NCI-H2029 treated with DMSO at 0.1 percent for 48 hours (cell line): Measurements from ENCODE around the gene CEP55.
"Not testable (repeated sequence)": the region's sequence is repeated elsewhere in the genome, so short reads cannot be mapped to it uniquely, and the experiment has no call there.

Experiments used
- DNase-seq: peaks from one replicate; lab custom pipeline; 2025; lab: John Stamatoyannopoulos, UW

Gene CEP55

GRCh38 chr10:93513091-93513490 is 16.7 kb downstream of the CEP55 start:
- DNase-seq = no peak

GRCh38 chr10:93514521-93514920 is 18.1 kb downstream of the CEP55 start:
- DNase-seq = no peak

- DNase-seq = no peak
Measured at GRCh38 chr10:93515071-93516005, 18.9 kb downstream of the CEP55 start.

GRCh38 chr10:93516006-93516380 is 19.6 kb downstream of the CEP55 start:
- no peak for DNase-seq

- no peak for DNase-seq
Measured at GRCh38 chr10:93518531-93518930, 22.1 kb downstream of the CEP55 start.

- no peak for DNase-seq
Measured at GRCh38 chr10:93535293-93535692, 38.9 kb downstream of the CEP55 start.

- DNase-seq = not testable (repeated sequence)
Measured at GRCh38 chr10:93540871-93541270, 44.5 kb downstream of the CEP55 start.

- DNase-seq = peak; percentile 8
Measured at GRCh38 chr10:93541402-93542357, 45.3 kb downstream of the CEP55 start.

- DNase-seq = peak; percentile 8
Measured at GRCh38 chr10:93542358-93542791, 46.0 kb downstream of the CEP55 start.

GRCh38 chr10:93546995-93547394 is 50.6 kb downstream of the CEP55 start:
- DNase-seq = not testable (repeated sequence)

GRCh38 chr10:93547522-93547921 is 51.1 kb downstream of the CEP55 start:
- DNase-seq = no peak

GRCh38 chr10:93548376-93549071 is 52.1 kb downstream of the CEP55 start:
- no peak for DNase-seq

- no peak for DNase-seq
Measured at GRCh38 chr10:93550606-93551005, 54.2 kb downstream of the CEP55 start.

GRCh38 chr10:93552780-93553179 is 56.4 kb downstream of the CEP55 start:
- DNase-seq = no peak

- no peak for DNase-seq
Measured at GRCh38 chr10:93553482-93554315, 57.3 kb downstream of the CEP55 start.

GRCh38 chr10:93554316-93554663 is 57.9 kb downstream of the CEP55 start:
- no peak for DNase-seq

- peak; percentile 16 for DNase-seq
Measured at GRCh38 chr10:93554760-93555432, 58.5 kb downstream of the CEP55 start.

- DNase-seq = no peak
Measured at GRCh38 chr10:93559490-93559889, 63.1 kb downstream of the CEP55 start.

GRCh38 chr10:93560541-93560940 is 64.1 kb downstream of the CEP55 start:
- DNase-seq = no peak

- DNase-seq = no peak
Measured at GRCh38 chr10:93565446-93565845, 69.0 kb downstream of the CEP55 start.
